HG02885 (cell line): ENCODE results near the gene VWDE.
"Not testable (repeated sequence)": the region's sequence is repeated elsewhere in the genome, so short reads cannot be mapped to it uniquely, and the experiment has no call there.

Source experiments
- ATAC-seq: cut with Tn5 transposase; IDR thresholded peaks from one replicate; pipeline ENCODE4 v1.9.1; 2021; ENCODE audit warnings: mild to moderate bottlenecking; ENCODE audit not compliant: unreplicated experiment, poor library complexity

VWDE gene

DNA sequence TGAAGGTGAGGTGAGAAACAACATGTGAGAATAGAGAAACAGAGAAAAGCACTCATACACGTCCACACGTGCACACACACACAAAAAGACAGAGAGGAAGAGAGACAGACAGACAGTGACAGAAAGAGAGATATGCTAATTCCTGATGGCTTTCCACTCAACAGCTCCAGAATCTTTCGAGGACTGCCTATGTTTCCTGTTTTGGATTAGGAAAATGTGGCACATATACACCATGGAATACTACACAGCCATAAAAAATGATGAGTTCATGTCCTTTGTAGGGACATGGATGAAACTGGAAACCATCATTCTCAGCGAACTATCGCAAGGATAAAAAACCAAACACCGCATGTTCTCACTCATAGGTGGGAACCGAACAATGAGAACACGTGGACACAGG, 4.0 kb upstream of the VWDE start:
- not testable (repeated sequence) for ATAC-seq

DNA sequence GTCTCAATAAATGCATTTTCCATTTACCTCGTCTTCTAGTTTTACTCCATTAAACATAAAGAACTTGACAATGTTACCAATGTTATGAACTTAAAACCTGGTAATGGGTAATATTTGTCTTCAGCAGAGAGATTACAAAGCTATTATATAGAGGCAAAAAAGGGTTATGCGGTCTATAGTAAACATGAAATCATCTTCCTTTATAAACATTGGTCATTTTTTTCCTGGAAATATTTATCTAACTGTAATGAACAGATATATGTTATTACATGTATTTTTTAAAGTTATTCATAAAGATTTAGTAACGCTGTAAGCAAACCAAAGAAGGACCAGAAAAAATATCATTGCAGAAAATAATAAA, 1.3 kb downstream of the VWDE start:
- no peak for ATAC-seq

DNA sequence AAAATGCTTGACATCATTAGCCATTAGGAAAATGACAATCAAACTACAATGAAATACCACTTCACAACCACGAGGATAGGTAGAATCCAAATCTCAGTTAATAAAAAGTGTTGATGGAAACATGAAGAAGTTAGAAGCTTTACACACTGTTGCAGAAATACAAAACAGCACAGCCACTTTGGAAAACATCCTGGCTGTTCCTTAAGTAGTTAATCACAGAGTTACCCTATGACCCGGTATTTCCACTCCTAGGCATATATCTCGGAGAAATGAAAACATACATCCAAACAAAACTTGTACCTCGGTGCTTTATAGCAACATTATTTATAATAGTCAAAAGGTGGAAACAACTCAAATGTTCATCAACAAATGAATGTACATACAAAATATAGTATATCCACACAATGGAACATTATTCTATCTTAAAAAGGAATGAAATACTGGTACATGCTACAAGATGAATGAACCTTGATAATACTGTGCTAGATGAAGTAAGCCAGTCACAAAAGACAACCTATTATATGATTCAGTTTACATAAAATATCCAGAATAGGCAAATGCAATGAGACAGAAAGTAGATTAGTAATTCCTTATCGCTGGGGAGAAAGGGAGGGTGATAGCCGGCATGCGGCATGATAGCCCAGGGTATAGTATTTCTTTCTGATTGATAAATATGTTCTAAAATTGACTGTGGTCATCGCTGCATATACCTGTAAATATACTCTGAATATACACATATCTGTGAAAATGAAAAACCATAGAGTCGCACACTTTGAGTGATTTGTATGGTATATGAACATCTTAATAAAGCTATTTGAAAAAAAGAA, 1.9 kb downstream of the VWDE start:
- no peak for ATAC-seq

DNA sequence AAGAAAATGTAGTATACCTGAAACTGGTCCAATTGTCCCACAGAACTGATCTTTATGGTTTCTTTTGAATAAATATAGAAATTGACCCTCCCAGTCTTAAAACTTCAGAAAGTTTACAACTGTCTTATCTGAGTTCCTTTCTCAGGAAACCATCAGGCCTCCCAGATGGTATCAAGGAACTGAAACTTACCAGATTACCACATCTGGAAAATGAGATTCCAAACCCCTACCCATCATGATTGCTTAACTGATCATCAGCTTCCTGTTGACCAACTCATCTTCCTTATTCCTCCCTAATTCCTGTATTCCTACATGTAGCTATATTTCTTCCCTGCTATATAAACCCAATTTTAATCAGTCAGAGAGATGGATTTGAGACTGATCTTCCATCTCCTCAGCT, 5.5 kb downstream of the VWDE start:
- ATAC-seq: no peak

DNA sequence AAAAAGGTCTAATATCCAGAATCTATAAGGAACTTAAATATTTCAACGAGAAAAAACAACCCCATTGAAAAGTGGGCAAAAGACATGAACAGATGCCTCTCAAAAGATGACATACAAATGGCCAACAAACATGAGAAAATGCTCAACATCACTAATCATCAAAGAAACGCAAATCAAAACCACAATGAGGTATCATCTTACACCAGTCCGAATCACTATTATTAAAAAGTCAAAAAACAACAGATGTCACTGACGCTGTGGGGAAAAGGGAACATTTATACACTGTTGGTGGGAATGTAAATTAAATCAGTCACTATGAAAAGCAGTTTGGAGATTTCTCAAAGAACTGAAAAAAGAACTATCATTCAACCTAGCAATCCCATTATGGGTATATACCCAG, 6.0 kb downstream of the VWDE start:
- no peak for ATAC-seq

DNA sequence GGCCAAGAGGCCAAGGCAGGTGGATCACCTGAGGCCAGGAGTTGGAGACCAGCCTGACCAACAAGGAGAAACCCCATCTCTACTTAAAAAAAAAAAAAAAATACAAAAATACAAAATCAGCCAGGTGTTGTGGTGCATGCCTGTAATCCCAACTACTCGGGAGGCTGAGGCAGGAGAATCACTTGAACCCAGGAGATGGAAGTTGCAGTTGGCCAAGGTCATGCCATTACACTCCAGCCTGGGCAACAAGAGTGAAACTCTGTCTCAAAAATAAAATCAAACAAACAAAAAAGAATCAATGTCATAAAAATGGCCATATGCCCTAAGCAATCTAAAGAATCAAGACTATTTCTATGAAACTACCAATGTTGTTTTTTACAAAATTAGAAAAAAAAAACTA, 7.0 kb downstream of the VWDE start:
- not testable (repeated sequence) for ATAC-seq

DNA sequence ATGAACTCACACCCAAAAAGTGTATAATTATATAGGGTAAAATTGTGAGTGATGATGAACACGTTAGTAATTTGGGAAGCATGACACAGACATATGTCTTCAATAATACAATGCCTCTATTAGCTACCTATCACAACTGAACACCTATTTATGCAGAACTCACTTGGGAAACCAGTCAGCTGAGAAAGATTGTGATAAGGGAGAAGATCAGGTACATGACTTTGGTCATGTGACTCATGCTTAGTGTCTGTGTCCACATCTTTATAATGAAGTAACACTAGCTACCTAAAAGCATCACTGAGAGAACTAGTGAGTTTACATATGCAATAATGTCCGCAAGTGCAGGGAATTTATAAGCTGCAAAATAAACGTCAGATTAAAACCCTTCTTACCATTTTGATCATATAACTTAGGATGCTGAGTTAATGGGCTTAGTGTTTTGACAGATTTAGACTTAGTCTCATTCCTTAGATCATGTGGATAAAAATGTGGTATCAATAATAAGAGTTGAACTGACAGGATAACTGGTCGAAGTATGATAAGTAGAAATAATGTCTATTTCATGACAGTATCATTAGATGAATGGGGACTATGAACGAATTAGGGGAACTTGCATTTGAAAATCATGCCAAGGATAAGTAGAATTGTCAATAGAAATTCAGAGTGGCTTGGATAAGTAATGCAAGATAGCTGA, 11.6 kb downstream of the VWDE start:
- no peak for ATAC-seq

DNA sequence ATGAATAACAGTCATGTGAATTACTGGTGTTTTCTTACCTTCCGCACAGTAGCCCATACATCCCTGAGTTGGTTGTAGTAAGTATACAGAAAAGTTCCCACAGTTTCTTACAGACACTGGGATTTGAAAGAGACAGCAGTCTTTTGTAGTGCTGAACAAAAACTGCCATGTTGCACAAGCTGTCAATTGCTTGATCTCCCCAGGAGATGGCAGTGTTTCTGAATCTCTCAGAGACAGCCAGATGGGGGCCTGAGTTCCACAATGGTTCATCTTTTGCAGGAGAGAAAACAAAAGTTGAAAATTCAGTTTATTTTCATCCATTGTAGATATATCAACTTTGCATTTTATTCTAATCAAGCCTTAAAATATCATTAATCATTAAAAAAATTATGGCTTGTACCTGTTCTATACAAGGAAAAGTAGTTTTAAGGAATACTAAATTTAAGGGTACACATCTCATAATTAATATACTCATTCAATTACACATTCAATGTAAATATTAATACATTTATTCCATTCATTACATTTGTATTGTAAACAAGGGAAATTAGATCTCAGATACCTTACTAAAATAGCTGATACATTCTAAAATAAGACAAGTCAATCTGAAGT, 14.5 kb downstream of the VWDE start:
- peak; percentile 99 for ATAC-seq

DNA sequence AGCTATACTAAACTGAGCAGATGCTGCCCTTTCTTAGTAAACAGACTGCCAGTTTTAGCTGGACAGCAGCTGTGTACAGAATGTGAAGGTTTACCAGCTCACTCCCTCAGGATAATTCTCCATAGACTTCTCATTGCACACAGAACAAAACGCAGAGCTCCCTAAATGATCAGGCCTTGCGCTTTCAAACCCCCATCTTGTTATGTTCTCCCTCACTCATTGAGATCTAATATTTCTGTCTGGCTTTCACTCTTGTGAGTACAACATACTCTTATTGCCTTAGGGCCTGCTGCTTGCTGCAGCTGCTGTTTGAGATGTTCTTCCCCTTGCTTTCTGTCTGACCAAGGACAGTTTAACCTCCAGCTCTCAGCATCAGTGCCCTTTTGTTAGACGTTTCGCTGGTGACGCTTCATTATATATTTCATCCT, 17.3 kb downstream of the VWDE start:
- no peak for ATAC-seq

DNA sequence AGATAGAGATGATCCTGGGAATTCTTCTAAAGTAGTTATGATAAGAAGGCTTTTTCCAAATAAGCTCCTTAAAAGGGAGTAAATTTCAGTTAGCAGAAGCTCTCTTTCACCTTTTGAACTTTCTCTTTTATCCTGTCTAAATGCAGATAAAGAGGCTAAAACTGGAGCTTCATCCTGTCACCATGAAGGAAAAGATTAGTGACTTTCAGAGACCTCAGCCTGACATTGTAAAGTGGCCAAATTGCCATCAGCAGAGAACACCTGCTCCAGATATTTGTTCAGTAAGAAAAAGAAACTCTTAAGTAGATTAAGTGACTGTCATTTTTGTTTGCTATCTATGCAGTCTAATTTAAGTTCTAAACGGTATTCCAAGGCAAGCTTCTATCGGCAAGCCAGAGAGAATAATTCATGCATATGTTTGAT, 18.3 kb downstream of the VWDE start:
- ATAC-seq: no peak

DNA sequence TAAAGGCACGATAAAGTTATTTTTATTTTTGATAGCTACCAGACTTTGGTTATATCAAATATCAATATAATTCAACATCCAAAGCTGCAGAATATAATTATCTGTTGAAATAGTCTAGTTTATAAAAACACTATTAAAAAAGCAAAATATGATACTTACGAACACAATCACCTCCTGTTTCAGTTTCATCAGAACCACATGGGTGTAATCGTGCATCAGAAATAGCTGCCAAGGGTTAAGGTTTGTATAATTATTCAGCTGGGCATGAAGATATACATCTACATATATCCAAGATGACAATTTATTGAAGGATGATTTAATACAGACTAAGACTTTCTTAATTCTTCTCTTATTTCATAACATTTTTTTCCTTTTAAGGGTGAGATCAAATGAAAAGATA, 20.3 kb downstream of the VWDE start:
- ATAC-seq: no peak

DNA sequence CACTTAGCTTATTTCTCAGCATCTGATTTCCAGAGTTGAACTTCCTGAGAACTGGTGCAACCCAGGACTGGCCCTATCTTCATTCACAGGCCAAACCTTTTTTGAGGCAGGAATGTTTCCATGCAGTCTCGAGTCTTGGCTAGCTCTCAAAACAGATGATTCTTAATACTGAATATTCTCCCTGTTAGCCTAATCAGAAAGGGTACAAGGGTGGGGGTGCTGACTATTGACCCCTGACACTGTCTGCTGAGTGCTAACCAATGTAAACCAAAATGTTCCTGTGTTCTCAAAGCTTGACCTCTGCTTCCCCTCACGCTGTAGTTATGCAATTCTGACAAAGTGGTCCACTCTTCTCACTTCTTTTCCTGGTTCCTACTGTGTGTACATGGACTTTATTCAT, 25.3 kb downstream of the VWDE start:
- ATAC-seq: no peak

DNA sequence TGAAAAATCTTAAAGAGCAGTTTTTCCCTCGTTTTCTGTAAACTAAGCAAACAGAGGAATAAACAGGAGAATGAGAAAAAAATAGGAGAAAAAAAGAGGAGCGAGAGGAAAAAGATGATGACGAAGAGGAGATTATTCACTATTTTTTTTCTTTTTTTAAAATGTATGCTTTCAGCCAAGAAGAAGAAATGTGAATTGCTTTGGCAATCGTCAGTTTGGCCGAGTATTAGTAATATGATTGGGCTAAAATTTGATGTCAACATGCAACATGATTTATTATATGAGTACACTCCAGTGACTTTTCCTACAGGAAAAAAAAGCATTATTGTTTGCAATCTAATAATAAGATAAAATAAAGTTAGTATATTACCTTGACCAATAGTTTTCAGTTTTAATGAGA, 26.3 kb downstream of the VWDE start:
- no peak for ATAC-seq

DNA sequence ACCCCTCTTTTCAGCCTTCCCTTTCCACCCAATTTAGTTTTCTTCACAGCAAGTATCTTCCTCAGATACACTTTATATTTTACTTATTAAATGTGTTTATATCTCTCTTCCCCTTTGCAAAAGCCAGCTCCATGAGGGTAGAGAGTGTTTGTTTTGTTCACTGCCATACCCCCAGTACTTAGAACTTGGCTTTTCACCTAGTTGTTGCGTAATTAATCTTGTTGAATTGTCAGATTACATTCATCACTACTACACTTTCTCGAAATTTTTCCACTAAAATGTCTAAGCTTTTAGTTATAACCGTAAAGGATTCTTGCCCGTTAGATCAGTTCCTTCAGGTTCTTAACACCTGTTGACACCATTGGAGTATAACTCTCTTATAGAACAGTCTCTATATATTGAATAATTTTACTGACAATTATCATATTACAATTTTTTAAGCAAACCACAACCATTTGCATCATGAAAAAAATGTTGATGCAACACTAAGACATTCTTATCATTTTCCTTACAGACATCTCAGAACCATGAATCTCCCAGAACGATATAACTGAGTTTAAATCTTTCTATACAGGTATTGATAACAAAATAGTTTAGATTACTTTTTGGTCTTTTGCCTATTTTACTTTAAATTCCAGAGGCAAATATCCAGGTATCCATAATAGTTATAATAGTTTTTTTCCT, 29.9 kb downstream of the VWDE start:
- ATAC-seq: no peak

DNA sequence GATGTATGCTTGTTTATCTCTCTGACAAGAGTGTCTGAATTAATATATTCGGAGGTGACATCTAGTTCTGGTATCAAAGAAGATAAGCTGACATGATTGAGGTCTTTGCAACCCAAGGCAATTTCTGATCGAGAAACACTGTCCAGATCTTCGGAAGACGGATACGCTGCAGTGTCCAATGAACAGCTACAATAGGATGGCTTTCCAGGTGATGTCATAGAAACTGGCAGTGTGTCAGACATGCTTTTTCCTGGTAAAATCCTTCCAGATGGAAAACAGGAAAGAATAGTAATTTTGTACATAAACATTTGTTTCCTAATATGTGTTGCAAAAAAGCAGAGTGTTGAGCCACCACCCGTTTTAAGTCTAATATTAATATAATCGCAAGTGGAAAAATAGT, 33.4 kb downstream of the VWDE start:
- no peak for ATAC-seq

DNA sequence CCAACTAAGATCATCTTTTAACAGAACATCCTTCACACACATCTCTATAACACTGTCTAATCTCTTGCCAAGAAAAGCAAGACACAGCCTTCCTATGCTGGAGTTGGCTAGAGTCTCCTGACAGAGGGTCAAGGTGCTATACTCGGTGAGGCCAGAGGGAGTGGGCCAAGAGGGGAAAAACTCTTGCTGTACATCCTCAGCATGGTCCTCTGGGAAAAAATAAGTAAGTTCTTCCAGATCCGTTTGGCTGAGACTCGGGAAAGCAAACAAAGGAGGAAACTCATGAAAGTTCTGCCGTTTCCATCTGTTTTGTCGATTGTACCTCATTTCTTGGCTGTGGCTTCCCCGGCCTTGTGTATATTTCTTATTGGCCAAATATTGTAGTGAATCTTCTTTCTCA, 33.9 kb downstream of the VWDE start:
- ATAC-seq: no peak

DNA sequence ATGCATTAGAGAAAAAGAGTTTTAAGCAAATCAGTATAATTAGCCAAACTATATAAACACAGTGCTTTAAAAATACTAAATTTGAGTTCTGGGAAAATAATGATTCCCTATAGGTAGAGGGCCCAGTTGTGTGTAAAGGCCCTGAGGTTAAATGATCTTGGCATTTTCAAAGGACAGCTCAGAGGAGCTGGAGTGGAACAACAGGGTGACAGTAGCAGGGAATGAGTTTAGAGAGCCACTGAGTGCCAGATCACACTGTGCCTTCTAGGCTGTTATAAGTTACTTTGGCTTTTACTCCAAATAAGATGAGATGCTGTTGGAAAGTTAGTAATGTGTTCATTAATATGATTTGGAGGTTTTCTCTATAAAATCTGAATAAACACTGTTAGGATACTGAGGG, 34.6 kb downstream of the VWDE start:
- no peak for ATAC-seq

DNA sequence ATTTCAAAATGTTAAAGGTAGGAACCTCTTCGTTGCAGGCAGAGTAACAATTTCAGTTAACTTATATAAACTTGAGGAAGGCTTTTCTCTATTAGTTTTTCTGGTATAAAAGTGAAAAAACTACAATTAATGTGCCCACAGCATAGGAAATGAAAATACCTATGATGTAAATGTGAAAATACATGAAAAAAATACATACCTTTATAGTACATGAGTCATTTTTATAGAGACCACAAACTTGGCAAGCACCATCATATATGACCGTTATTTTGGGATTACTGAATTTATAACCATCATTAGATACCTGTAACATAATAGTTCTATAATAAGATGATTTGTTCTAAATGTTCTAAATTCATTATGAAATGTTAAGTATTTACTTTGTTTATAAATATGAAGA, 42.7 kb downstream of the VWDE start:
- no peak for ATAC-seq

DNA sequence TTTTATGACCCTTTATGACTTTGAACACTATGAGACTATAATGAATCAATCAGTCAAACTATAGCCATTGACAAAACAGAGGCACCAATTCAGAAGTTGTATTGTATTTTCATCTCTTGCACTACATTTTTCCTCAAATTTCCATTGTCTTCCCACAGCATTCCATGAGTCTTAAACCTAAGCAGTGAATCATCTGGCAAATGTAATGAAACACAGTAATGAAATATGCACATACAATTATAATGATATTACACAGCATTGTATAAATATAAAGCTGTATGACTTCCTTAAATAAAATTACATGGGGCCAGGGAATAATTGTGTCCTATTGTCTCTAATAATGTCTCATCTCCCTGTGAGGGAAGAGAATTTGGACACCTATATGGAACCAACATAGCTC, 45.0 kb downstream of the VWDE start:
- no peak for ATAC-seq

DNA sequence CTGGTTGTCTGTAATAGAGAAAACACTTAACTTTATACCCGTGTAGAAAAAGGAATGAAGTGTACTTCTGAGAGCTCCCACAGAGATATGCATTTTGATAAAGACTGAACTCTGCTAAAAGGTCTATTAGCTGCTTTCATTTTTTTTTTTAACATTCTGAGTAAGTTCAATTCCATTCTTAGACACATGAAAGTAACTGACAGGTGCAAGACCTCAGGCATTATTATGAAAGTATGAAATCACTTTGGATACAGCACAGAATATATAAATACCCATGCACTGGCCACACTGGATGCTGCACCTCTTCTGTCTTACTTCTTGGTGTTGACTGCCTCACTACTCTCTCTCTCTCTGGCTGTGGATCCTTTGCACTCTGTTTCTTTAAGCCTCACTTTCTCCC, 46.2 kb downstream of the VWDE start:
- peak; percentile 98 for ATAC-seq

DNA sequence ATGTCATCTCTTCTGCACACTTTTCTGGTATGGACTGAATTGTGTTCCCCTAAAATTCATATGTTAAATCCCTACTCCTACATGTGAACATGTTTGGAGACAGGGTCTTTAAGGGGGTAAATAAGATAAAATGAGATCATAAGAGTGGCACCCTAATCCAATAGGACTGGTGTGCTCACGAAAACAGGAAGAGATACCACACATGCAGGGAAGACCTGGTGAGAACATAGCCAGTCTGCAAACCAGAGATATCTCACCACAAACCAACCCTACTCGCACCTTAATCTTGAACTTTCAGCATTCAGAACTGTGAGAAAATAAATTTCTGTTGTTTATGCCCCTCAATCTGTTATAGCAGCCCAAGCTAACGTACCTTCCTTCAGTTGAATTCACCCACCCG, 51.8 kb downstream of the VWDE start:
- ATAC-seq: no peak
